Peyer's patch (tissue), 4 donors: ENCODE measurements around the gene SH2D7. TPM values are rescaled to one million over a fixed set of nuclear protein-coding genes. Genes with fewer than 3 reads are reported as not detected.
A peak's percentile ranks its signal among the peaks of the same experiment; 100 is the strongest.

Source experiments
- DNase-seq, 3 donors: peaks; one replicate each; pipeline ENCODE4 v3.0.0-alpha.2; 2017 to 2019
- H3K27ac ChIP-seq, 4 donors: fragments of 200-600 bp; sonication (generic); one replicate each; pipeline ENCODE4 v1.5.1; 2016 to 2019
- H3K27me3 ChIP-seq, 2 donors: fragments of 200-600 bp; sonication (generic); one replicate each; pipeline ENCODE4 v1.5.1; 2019
- H3K36me3 ChIP-seq, 3 donors: fragments of 200-600 bp; sonication (generic); one replicate each; pipeline ENCODE4 v1.5.1; 2016 to 2019
- H3K4me1 ChIP-seq, 4 donors: fragments of 200-600 bp; sonication (generic); one replicate each; pipeline ENCODE4 v1.5.1; 2016 to 2019
- H3K4me3 ChIP-seq, 4 donors: fragments of 200-600 bp; sonication (generic); 1 replicate in 3 of 4; 2 replicates in 1 of 4; pipeline ENCODE4 v1.5.1; 2016 to 2019; ENCODE audit warnings: mild to moderate bottlenecking in 1 of 4
- H3K9me3 ChIP-seq, 4 donors: fragments of 200-600 bp; sonication (generic); one replicate each; pipeline ENCODE4 v1.5.1; 2016 to 2019; ENCODE audit warnings: mild to moderate bottlenecking in 1 of 4
- POLR2A ChIP-seq, 2 donors: fragments of 450-650 bp; IDR thresholded peaks; one replicate each; pipeline ENCODE4 v1.5.1; 2017; ENCODE audit warnings: antibody characterized with exemption in 2 of 2, mild to moderate bottlenecking in 2 of 2, moderate library complexity in 2 of 2
- total RNA-seq, 4 donors: library from RNA; depleted of rRNA; stranded (reverse); fragments of >200 nt; gene quantifications; one replicate each; pipeline ENCODE4 v1.1.0, GENCODE V29; 2016
- TF ChIP-seq, protein P1 (sequence below), 6 experiments: fragments of 450-650 bp in 4 of 6; fragments of 200-600 bp in 2 of 6; sonication (generic) in 1 of 6; IDR thresholded peaks; one replicate each; pipeline ENCODE4 v1.5.1; 2017 to 2019; ENCODE audit warnings: antibody characterized with exemption in 6 of 6, mild to moderate bottlenecking in 3 of 6, moderate library complexity in 1 of 6

The SH2D7 gene
- total RNA-seq, 4 donors from 2014 or later: 3.3 to 7.7 (median 4.6) TPM

- Histone ChIP-seq H3K4me1 (peaks cover 0 to 10% (median 0%) of the 10 kb centered on the region in 4 donors), H3K27ac (no peak overlapping the region), H3K9me3 (no peaks in the 10 kb centered on the region), H3K4me3 (no peak overlapping the region), H3K27me3 (no peaks in the 10 kb centered on the region), H3K36me3 (no peaks in the 10 kb centered on the region)
- peak in 2 of 3 donors; percentile 37 to 41 for DNase-seq
- TF ChIP-seq POLR2A (IDR thresholded peaks at IDR 0.05): no peak
- TF ChIP-seq, protein P1, sequence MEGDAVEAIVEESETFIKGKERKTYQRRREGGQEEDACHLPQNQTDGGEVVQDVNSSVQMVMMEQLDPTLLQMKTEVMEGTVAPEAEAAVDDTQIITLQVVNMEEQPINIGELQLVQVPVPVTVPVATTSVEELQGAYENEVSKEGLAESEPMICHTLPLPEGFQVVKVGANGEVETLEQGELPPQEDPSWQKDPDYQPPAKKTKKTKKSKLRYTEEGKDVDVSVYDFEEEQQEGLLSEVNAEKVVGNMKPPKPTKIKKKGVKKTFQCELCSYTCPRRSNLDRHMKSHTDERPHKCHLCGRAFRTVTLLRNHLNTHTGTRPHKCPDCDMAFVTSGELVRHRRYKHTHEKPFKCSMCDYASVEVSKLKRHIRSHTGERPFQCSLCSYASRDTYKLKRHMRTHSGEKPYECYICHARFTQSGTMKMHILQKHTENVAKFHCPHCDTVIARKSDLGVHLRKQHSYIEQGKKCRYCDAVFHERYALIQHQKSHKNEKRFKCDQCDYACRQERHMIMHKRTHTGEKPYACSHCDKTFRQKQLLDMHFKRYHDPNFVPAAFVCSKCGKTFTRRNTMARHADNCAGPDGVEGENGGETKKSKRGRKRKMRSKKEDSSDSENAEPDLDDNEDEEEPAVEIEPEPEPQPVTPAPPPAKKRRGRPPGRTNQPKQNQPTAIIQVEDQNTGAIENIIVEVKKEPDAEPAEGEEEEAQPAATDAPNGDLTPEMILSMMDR (IDR thresholded peaks at IDR 0.05): no peak
These were observed 5.3 kb downstream of the SH2D7 start for GRCh38 chr15:78097667-78098066.

- Histone ChIP-seq H3K27me3 (no peaks in the 10 kb centered on the region), H3K4me3 (no peak overlapping the region), H3K9me3 (no peaks in the 10 kb centered on the region), H3K27ac (no peak overlapping the region), H3K4me1 (peaks cover 0 to 9% (median 3%) of the 10 kb centered on the region in 4 donors), H3K36me3 (no peaks in the 10 kb centered on the region)
- no peak for TF ChIP-seq POLR2A (IDR thresholded peaks at IDR 0.05)
- TF ChIP-seq, protein P1 (IDR thresholded peaks at IDR 0.05): no peak
- peak in 2 of 3 donors; percentile 35 to 38 for DNase-seq
These were observed 5.9 kb downstream of the SH2D7 start for GRCh38 chr15:78098131-78098755.

- TF ChIP-seq, protein P1 (IDR thresholded peaks at IDR 0.05): no peak
- no peak for TF ChIP-seq POLR2A (IDR thresholded peaks at IDR 0.05)
- Histone ChIP-seq H3K36me3 (no peaks in the 10 kb centered on the region), H3K27me3 (no peaks in the 10 kb centered on the region), H3K4me1 (peaks cover 0 to 18% (median 8%) of the 10 kb centered on the region in 4 donors), H3K4me3 (no peak overlapping the region), H3K9me3 (no peaks in the 10 kb centered on the region), H3K27ac (no peak overlapping the region)
- DNase-seq: peak in 1 of 3 donors; percentile 39
These were observed 8.5 kb downstream of the SH2D7 start for GRCh38 chr15:78100886-78101285.

DNA sequence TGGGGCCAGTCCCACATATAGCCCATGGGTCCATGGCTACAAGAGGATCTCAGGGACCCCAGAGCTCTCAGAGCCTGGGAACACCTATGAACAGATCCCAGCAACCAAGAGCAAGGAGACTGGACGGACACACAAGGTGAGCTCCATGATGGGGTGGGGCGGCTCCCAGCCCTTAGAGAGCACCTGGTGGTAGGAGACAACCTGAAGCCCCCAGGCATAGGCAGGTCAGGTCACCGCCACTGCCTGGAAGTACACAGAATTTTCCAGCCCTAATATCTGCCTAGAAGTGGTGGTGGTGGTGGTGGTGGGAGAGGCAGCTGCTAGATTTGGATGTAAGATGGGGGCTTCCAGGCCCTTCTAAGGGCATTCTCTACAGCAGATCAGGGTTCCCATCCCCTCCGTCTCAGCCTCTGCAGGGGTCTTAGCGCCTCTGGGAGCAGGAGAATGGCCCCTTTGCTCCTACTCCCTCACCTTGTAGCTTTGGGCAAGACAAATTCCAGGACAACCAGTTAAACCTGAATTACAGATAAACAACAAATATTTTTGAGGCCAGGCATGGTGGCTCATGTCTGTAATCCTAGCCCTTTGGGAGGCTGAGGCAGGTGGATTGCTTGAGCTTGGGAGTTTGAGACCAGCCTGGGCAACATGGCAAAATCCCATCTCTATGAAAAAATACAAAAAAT, 9.2 kb downstream of the SH2D7 start:
- no peaks in the 10 kb centered on the region for H3K36me3 ChIP-seq

DNA sequence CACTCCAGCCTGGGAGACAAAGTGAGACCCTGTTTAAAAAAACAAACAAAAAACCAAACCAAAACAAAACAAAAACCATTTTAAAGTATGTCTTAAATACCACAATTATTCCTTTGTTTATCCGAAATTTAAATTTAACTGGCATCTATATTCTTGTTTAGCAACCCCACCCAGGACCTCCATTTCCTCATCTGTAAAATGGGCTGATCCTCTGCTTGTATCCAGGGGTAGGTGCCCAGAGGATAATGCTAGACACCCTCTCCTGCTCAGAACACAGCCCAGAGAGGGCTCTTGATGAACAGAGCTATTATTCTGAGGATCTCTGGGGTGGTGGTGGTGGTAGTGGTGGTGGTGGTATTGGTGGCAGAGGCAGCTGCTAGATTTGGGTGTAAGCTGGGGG, 9.8 kb downstream of the SH2D7 start:
- TF ChIP-seq POLR2A (IDR thresholded peaks at IDR 0.05): no peak
- TF ChIP-seq, protein P1 (IDR thresholded peaks at IDR 0.05): no peak
- H3K4me3 ChIP-seq: no peak overlapping the region
- no peaks in the 10 kb centered on the region for H3K27me3 ChIP-seq
- no peaks in the 10 kb centered on the region for H3K36me3 ChIP-seq
- DNase-seq: no peak
- H3K27ac ChIP-seq: peak overlapping the region in 1 of 4 donors; percentile 80
- H3K4me1 ChIP-seq: peaks cover 0 to 18% (median 8%) of the 10 kb centered on the region in 4 donors
- H3K9me3 ChIP-seq: no peaks in the 10 kb centered on the region

More for the DNA sequence above, 9.2 kb downstream of the SH2D7 start:
- DNase-seq: peak in 2 of 3 donors; percentile 29 to 31
- peaks cover 0 to 18% (median 8%) of the 10 kb centered on the region in 4 donors for H3K4me1 ChIP-seq
- no peaks in the 10 kb centered on the region for H3K9me3 ChIP-seq
- TF ChIP-seq, protein P1 (IDR thresholded peaks at IDR 0.05): no peak
- TF ChIP-seq POLR2A (IDR thresholded peaks at IDR 0.05): no peak
- H3K27ac ChIP-seq: no peak overlapping the region
- no peaks in the 10 kb centered on the region for H3K27me3 ChIP-seq
- no peak overlapping the region for H3K4me3 ChIP-seq
